Lower leg skin (tissue), 4 donors: ENCODE measurements around the gene CERS5. TPM values are rescaled to one million over a fixed set of nuclear protein-coding genes. Genes with fewer than 3 reads are reported as not detected.
"Not testable (repeated sequence)": the region's sequence is repeated elsewhere in the genome, so short reads cannot be mapped to it uniquely, and the experiment has no call there.

Experiments used
- DNase-seq, 2 donors: peaks; one replicate each; pipeline ENCODE4 v3.0.0-alpha.2; 2019; ENCODE audit warnings: low spot score in 2 of 2
- H3K4me3 ChIP-seq: fragments of 200-600 bp; sonication (generic); 2 replicates; pipeline ENCODE4 v1.5.1; 2017; ENCODE audit warnings: mild to moderate bottlenecking, low read depth; ENCODE audit not compliant: poor library complexity, severe bottlenecking
- POLR2A ChIP-seq, 2 donors: fragments of 450-650 bp; IDR thresholded peaks; one replicate each; pipeline ENCODE4 v1.6.1; 2016 to 2017; ENCODE audit warnings: antibody characterized with exemption in 2 of 2, mild to moderate bottlenecking in 1 of 2, moderate library complexity in 1 of 2
- WGBS, 2 donors: methylation state at CpG; one replicate each; pipeline ENCODE4 v1.1.5; 2018; 5-methylcytosine and 5-hydroxymethylcytosine counted together
- intact Hi-C: fragments of 100-400 bp; cut with DNase I; formaldehyde crosslinking; loops from one replicate; pipeline ENCODE4 v1.15.0; 2023; ENCODE audit warnings: low total_unique reads
- total RNA-seq, 4 donors: library from RNA; depleted of rRNA; stranded (reverse); fragments of >200 nt; gene quantifications; one replicate each; pipeline ENCODE4 v1.1.0, GENCODE V29; 2016
- TF ChIP-seq, protein P1 (sequence below), 3 donors: fragments of 450-650 bp; IDR thresholded peaks; one replicate each; pipeline ENCODE4 v1.5.1; 2016; ENCODE audit warnings: antibody characterized with exemption in 3 of 3, mild to moderate bottlenecking in 3 of 3, moderate library complexity in 2 of 3

Gene CERS5
- total RNA-seq, 4 donors from 2014 or later: 31.8 to 34.5 (median 32.5) TPM

DNA sequence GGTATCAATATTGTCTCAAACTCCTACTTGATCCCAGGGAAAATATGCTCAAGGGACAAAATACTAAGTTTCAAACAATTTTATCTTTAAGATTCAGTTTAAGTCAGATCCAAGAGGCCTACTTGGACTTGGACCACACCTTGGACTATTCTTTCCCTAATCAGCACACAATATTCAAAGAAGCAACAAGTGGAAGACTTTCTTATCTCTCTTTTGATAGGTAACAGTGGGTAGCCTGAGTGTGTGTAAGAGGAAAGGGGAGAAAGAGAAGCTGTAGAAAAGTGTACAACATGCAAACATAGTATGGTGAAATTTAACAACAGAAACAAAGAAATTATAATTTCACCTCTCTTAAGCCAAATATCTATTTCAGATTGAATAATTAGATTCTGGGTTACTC lies 6.5 kb downstream of the CERS5 start:
- H3K4me3 ChIP-seq: no peak overlapping the region
- intact Hi-C loops: no loop called here
- no peak for TF ChIP-seq POLR2A (IDR thresholded peaks at IDR 0.05)
- DNase-seq: no peak

DNA sequence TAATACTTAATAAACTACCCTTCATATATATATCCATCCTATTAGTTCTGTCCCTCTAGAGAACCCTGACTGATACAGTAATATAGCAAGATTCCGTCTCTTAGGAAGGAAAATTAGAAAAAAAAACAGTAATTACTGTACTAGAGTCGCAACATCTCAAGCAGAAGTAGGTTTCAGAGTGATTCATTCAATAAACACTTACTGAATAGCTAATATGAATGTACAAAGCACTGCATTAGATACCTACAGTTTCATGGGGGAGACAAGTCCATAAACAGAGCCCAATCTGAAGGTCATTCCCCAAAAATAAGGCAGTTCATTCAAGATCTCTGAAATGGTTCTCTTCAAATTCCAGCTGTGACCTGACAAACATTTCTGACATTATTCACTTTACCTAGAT lies 9.9 kb downstream of the CERS5 start:
- intact Hi-C loops: no loop called here
- no peak overlapping the region for H3K4me3 ChIP-seq
- no peak for TF ChIP-seq POLR2A (IDR thresholded peaks at IDR 0.05)
- TF ChIP-seq, protein P1, sequence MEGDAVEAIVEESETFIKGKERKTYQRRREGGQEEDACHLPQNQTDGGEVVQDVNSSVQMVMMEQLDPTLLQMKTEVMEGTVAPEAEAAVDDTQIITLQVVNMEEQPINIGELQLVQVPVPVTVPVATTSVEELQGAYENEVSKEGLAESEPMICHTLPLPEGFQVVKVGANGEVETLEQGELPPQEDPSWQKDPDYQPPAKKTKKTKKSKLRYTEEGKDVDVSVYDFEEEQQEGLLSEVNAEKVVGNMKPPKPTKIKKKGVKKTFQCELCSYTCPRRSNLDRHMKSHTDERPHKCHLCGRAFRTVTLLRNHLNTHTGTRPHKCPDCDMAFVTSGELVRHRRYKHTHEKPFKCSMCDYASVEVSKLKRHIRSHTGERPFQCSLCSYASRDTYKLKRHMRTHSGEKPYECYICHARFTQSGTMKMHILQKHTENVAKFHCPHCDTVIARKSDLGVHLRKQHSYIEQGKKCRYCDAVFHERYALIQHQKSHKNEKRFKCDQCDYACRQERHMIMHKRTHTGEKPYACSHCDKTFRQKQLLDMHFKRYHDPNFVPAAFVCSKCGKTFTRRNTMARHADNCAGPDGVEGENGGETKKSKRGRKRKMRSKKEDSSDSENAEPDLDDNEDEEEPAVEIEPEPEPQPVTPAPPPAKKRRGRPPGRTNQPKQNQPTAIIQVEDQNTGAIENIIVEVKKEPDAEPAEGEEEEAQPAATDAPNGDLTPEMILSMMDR (IDR thresholded peaks at IDR 0.05): no peak
- 87 to 90% methylated on average over 2 of the region's 2 CpGs for WGBS, 2 donors
- DNase-seq: no peak

DNA sequence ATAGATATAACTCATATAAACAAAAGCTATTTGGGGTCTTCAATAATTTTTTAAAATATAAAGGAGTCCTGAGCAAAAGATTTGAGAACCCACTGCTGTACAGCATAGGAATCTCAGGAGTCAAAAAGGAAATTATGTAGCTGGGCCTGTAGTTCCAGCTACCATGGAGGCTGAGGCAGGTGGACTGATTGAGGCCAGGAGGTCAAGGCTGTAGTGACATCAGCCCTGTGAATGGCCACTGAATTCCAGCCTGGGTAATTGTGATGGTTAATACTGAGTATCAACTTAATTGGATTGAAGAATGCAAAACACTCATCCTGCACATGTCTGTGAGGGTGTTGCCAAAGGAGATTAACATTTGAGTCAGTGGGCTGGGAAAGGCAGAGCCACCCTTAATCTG lies 10.5 kb downstream of the CERS5 start:
- intact Hi-C loops: no loop called here
- no peak overlapping the region for H3K4me3 ChIP-seq
- no peak for DNase-seq
- TF ChIP-seq POLR2A (IDR thresholded peaks at IDR 0.05): no peak
- TF ChIP-seq, protein P1 (IDR thresholded peaks at IDR 0.05): no peak

DNA sequence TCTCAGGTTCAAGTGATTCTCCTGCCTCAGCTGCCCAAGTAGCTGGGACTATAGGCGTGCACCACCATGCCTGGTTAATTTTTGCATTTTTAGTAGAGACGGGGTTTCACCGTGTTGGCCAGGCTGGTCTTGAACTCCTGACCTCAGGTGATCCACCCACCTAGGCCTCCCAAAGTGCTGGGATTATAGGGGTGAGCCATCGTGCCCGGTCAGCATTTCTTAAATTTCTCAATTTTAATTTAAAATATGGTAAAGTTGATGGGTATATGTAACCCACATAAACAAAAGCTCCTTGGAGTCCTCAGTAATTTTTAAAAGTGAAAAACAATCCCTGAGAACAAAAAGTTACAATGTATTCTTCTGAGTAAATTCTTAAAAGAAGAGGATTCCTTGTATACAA lies 12.2 kb downstream of the CERS5 start:
- not testable (repeated sequence) for H3K4me3 ChIP-seq, DNase-seq
- intact Hi-C loops: loop anchor here (5.0 kb wide), 1 partner anchor 987 kb away; no protein-coding TSS in a partner anchor
- 95 to 98% methylated on average over 5 of the region's 5 CpGs for WGBS, 2 donors

DNA sequence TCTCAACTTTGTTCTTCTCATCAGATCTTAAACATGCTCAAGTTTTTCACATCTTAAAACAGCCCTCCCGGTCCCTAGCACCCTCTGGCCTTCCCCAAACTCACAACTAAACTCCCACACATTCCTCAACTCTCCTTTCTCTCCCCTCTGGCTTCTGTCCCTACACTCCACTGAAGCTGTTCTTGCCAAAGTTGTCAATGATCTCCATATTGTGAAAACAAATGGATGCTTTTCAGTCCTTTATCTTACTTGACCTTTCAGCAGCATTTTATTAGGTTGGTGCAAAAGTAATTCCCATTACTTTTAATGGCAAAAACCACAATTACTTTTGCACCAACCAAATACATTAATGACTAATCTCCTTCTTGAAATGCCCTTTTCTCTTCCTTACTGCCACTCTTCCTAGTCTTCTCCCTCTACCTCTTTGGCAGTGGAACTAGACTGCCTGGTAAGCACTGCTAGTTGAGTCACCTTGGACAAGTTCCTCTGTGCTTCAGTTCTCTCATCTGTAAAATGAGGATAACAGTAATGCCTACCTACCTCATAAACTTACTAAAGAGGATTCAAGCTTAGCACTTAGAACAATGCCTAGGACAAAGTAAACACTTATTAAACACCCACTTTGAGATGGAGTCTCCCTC lies 16.0 kb downstream of the CERS5 start:
- intact Hi-C loops: loop anchor here (5.0 kb wide), 1 partner anchor 991 kb away; no protein-coding TSS in a partner anchor
- 63 to 77% methylated on average over 1 of the region's 1 CpG for WGBS, 2 donors
- TF ChIP-seq, protein P1 (IDR thresholded peaks at IDR 0.05): no peak
- no peak for TF ChIP-seq POLR2A (IDR thresholded peaks at IDR 0.05)
- no peak overlapping the region for H3K4me3 ChIP-seq
- DNase-seq: no peak

DNA sequence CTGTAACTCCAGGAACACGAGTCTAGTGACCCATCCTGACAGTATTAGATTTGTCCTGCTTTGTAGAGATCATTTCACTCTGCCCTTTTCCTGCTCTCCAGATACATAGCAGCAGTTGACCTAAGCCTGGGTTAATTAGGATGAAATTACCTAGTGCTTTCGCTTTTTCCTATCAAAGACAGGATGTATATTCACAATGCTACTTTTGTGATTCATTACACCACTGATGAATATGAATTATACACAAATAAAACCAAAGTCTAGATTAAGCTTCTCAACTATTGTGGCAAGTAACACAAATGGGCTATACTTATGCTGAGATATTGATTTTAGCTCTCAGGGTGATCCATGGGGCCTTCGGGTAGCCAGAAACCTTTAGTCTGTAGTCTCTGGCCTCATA lies 17.9 kb downstream of the CERS5 start:
- 70 to 80% methylated on average over 3 of the region's 3 CpGs for WGBS, 2 donors
- no peak overlapping the region for H3K4me3 ChIP-seq
- no peak for DNase-seq
- intact Hi-C loops: no loop called here
- TF ChIP-seq POLR2A (IDR thresholded peaks at IDR 0.05): no peak
- TF ChIP-seq, protein P1 (IDR thresholded peaks at IDR 0.05): no peak

DNA sequence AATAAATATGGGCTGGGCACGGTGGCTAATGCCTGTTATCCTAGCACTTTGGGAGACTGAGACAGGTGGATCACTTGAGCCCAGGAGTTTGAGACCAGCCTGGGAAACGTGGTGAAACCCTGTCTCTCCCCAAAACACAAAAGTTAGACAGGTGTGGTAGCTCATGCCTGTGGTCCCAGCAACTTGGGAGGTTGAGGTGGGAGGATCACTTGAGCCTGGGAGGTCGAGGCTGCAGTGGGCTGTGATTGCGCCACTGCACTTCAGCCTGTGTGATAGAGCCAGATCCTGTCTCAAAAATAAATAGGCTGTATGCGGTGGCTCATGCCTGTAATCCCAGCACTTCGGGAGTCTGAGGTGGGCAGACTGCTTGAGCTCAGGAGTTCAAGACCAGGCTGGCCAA lies 19.2 kb downstream of the CERS5 start:
- H3K4me3 ChIP-seq, intact Hi-C loops: not testable (repeated sequence)
- 87% methylated on average over 6 of the region's 6 CpGs for WGBS, 2 donors

More for the DNA sequence above, 19.2 kb downstream of the CERS5 start:
- peak in 1 of 2 donors; percentile 57 for DNase-seq
